GM23248 (cell line): ENCODE measurements around the gene PCDHA1.

ENCODE experiments used
- EZH2 ChIP-seq: fragments of 200-600 bp; sonication (generic); IDR thresholded peaks from 2 replicates; pipeline ENCODE4 v1.6.1; 2018; ENCODE audit warnings: antibody characterized with exemption, mild to moderate bottlenecking; ENCODE audit not compliant: insufficient read depth, poor library complexity, severe bottlenecking
- EZH2phosphoT487 ChIP-seq: fragments of 200-600 bp; sonication (generic); IDR thresholded peaks from 2 replicates; pipeline ENCODE4 v1.6.1; 2018; ENCODE audit warnings: antibody characterized with exemption, moderate library complexity, mild to moderate bottlenecking, low read depth; ENCODE audit not compliant: insufficient read depth

GRCh38 chr5:140855772-140856674 is 70.1 kb downstream of the PCDHA1 start, which contains the start of gene PCDHA10:
- TF ChIP-seq EZH2: no peak
- TF ChIP-seq EZH2phosphoT487: no peak
